Type B pancreatic cell (in vitro differentiated cells): ENCODE results near the gene ZFYVE27. TPM values are rescaled to one million over a fixed set of nuclear protein-coding genes. Genes with fewer than 3 reads are reported as not detected.

Experiments
- DNase-seq: peaks from one replicate; pipeline ENCODE4 v3.0.0; 2021; ENCODE audit warnings: mixed read lengths; ENCODE audit not compliant: unreplicated experiment; ENCODE audit errors: extremely low spot score
- H3K27ac Mint-ChIP-seq: 2 replicates; pipeline ENCODE4 v1.8.0; 2021; ENCODE audit warnings: mild to moderate bottlenecking, mixed read lengths
- H3K27me3 Mint-ChIP-seq: 2 replicates; pipeline ENCODE4 v1.8.0; 2021; ENCODE audit warnings: mixed read lengths
- H3K36me3 Mint-ChIP-seq: 2 replicates; pipeline ENCODE4 v1.8.0; 2021; ENCODE audit warnings: mixed read lengths
- H3K4me1 Mint-ChIP-seq: one replicate; pipeline ENCODE4 v1.8.0; 2021; ENCODE audit warnings: mixed read lengths; ENCODE audit not compliant: unreplicated experiment
- H3K4me3 Mint-ChIP-seq: 2 replicates; pipeline ENCODE4 v1.8.0; 2021; ENCODE audit warnings: mild to moderate bottlenecking, mixed read lengths
- H3K9me3 Mint-ChIP-seq: 2 replicates; pipeline ENCODE4 v1.8.0; 2021; ENCODE audit warnings: mixed read lengths
- total RNA-seq: library from RNA; stranded (reverse); gene quantifications from 2 replicates; pipeline ENCODE4 v1.2.1, GENCODE V29; 2021; ENCODE audit warnings: low replicate concordance
- TF ChIP-seq, protein P1 (sequence below): fragments of 200-600 bp; sonication (generic); conservative IDR thresholded peaks from 2 replicates; pipeline ENCODE4 v1.5.0; 2021; ENCODE audit warnings: antibody characterized with exemption, mild to moderate bottlenecking

The ZFYVE27 gene
- total RNA-seq, 1 donor from 2014 or later: 25.6 TPM

GRCh38 chr10:97765201-97765600, 28.3 kb downstream of the ZFYVE27 start:
- TF ChIP-seq, protein P1, sequence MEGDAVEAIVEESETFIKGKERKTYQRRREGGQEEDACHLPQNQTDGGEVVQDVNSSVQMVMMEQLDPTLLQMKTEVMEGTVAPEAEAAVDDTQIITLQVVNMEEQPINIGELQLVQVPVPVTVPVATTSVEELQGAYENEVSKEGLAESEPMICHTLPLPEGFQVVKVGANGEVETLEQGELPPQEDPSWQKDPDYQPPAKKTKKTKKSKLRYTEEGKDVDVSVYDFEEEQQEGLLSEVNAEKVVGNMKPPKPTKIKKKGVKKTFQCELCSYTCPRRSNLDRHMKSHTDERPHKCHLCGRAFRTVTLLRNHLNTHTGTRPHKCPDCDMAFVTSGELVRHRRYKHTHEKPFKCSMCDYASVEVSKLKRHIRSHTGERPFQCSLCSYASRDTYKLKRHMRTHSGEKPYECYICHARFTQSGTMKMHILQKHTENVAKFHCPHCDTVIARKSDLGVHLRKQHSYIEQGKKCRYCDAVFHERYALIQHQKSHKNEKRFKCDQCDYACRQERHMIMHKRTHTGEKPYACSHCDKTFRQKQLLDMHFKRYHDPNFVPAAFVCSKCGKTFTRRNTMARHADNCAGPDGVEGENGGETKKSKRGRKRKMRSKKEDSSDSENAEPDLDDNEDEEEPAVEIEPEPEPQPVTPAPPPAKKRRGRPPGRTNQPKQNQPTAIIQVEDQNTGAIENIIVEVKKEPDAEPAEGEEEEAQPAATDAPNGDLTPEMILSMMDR: no peak
- H3K4me3 Mint-ChIP-seq: no peak overlapping the region
- no peaks in the 10 kb centered on the region for H3K9me3 Mint-ChIP-seq
- H3K36me3 Mint-ChIP-seq: peaks cover 12% of the 10 kb centered on the region
- no peak for DNase-seq
- no peak overlapping the region for H3K27ac Mint-ChIP-seq
- peaks cover 30% of the 10 kb centered on the region for H3K27me3 Mint-ChIP-seq
- peaks cover 7% of the 10 kb centered on the region for H3K4me1 Mint-ChIP-seq

- Mint-ChIP-seq H3K4me1 (peaks cover 7% of the 10 kb centered on the region), H3K27me3 (peaks cover 41% of the 10 kb centered on the region), H3K27ac (no peak overlapping the region), H3K36me3 (peaks cover 12% of the 10 kb centered on the region), H3K4me3 (no peak overlapping the region), H3K9me3 (no peaks in the 10 kb centered on the region)
- DNase-seq: no peak
- TF ChIP-seq, protein P1: no peak
Observed at GRCh38 chr10:97766106-97766810, 29.3 kb downstream of the ZFYVE27 start.

- Mint-ChIP-seq H3K36me3 (peaks cover 12% of the 10 kb centered on the region), H3K9me3 (no peaks in the 10 kb centered on the region), H3K4me1 (peaks cover 13% of the 10 kb centered on the region), H3K27ac (no peak overlapping the region), H3K4me3 (no peak overlapping the region), H3K27me3 (peaks cover 47% of the 10 kb centered on the region)
- TF ChIP-seq, protein P1: no peak
- no peak for DNase-seq
Observed at GRCh38 chr10:97766996-97767924, 30.3 kb downstream of the ZFYVE27 start.

- DNase-seq: no peak
- H3K27ac Mint-ChIP-seq: no peak overlapping the region
- TF ChIP-seq, protein P1: no peak
- H3K9me3 Mint-ChIP-seq: no peaks in the 10 kb centered on the region
- peaks cover 17% of the 10 kb centered on the region for H3K4me1 Mint-ChIP-seq
- no peak overlapping the region for H3K4me3 Mint-ChIP-seq
- peaks cover 12% of the 10 kb centered on the region for H3K36me3 Mint-ChIP-seq
- peaks cover 61% of the 10 kb centered on the region for H3K27me3 Mint-ChIP-seq
Observed at GRCh38 chr10:97768322-97769315, 31.7 kb downstream of the ZFYVE27 start.

DNA sequence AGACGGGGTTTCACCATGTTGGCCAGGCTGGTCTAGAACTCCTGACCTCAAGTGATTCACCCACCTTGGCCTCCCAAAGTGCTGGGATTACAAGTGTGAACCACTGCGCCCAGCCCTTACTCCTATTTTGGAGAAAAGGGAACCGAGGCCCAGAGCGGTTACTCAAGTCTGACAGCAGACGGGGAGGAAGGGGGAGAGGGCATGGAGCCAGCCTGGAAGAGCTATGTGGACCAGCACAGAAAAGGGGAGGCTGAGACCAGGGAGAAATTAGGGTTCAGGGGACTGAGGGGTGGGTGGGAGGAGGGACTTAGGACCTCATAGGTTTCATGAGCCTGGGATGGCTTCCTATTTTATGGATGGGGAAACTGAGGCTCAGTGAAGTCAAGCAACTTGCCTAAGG, 33.3 kb downstream of the ZFYVE27 start:
- peak overlapping the region; percentile 84 for H3K4me3 Mint-ChIP-seq
- no peak overlapping the region for H3K27ac Mint-ChIP-seq
- DNase-seq: no peak
- peaks cover 10% of the 10 kb centered on the region for H3K4me1 Mint-ChIP-seq
- peaks cover 72% of the 10 kb centered on the region for H3K27me3 Mint-ChIP-seq
- peaks cover 8% of the 10 kb centered on the region for H3K36me3 Mint-ChIP-seq
- H3K9me3 Mint-ChIP-seq: no peaks in the 10 kb centered on the region
- TF ChIP-seq, protein P1: no peak
